Measurements from ENCODE around the gene MMEL1.
"Not testable (repeated sequence)": the region's sequence is repeated elsewhere in the genome, so short reads cannot be mapped to it uniquely, and the experiment has no call there.

Gene MMEL1

DNA sequence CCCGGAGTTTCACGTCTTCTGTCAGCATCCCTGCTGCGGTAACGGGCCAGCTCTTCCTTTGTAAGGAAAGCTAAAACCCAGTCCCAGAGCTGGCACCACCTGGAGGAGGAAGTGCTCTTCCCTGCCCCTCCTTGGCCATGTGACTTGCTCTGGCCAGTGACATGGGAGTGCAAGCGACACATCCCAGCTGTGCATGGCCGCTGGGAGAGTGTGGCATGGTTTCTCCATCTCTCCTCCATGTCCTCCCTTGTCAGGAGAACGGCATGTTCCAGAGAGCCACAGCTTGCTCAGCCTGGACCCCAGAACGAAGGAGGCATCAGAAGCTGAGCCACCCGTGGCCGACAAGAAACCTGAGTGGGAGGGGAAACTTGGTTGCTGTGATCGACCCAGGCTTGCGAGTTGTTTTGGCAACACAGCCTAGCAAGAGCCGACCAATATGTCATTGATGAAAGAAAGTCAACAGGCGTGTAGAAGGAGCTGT lies 48.9 kb downstream of the MMEL1 start:
- H3K4me3 ChIP-seq (replicated peaks; ENCODE audit: low read depth, low read length), result no peak overlapping the region
- no peak for DNase-seq (ENCODE audit: extremely low read depth, low read depth)
- TF ChIP-seq CTCF (IDR thresholded peaks at IDR 0.05; ENCODE audit: low read depth, low read length, missing control alignments), result no peak

GRCh38 chr1:2583331-2583791 lies 49.5 kb downstream of the MMEL1 start:
- no peak for DNase-seq (ENCODE audit: extremely low read depth, low read depth)
- no peak overlapping the region for H3K4me3 ChIP-seq (replicated peaks; ENCODE audit: low read depth, low read length)
- TF ChIP-seq CTCF (IDR thresholded peaks at IDR 0.05; ENCODE audit: low read depth, low read length, missing control alignments), result no peak

DNA sequence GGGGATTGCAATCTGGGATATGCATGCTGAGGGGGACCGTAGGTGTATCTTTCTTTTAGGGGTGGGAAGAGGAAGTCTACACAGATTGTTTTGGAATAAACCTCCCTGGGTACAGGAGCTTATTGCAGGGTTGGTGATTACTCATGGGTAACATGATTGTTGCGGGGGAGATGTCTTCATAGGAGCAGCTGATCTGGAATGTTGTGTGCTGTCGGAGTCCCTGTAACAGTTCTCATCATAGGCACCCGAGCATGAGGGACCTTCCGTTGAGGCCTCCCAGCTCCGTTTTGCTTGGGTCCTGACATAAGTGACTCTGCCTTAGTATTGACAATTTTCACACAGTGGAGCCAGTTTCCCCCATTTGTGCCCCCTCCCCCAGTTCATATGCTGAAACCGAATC lies 50.4 kb downstream of the MMEL1 start:
- no peak overlapping the region for H3K4me3 ChIP-seq (replicated peaks; ENCODE audit: low read depth, low read length)
- DNase-seq (ENCODE audit: extremely low read depth, low read depth), result no peak
- TF ChIP-seq CTCF (IDR thresholded peaks at IDR 0.05; ENCODE audit: low read depth, low read length, missing control alignments), result no peak

DNA sequence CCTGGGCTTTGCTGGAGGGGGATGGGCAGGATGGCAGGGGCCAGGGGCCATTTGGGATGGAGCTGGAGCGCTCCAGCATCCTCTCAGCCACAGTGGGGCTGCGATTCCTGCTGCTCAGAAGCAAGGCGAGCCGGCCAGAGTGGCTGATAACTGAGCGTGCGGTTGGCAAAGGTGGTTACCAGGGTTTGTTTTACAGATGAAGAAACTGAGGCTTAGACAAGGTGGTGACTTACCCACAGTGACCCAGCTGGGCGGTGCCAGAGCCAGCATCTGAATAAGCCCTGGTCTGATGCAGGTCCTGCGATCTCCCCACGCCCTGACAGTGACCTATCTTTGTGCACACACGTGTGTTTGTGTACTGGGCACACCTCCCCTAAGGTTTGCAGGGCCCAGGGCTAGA lies 52.1 kb downstream of the MMEL1 start:
- no peak for TF ChIP-seq CTCF (IDR thresholded peaks at IDR 0.05; ENCODE audit: low read depth, low read length, missing control alignments)
- DNase-seq (ENCODE audit: extremely low read depth, low read depth), result no peak
- H3K4me3 ChIP-seq (replicated peaks; ENCODE audit: low read depth, low read length), result no peak overlapping the region

- DNase-seq (ENCODE audit: extremely low read depth, low read depth), result no peak
- no peak overlapping the region for H3K4me3 ChIP-seq (replicated peaks; ENCODE audit: low read depth, low read length)
- no peak for TF ChIP-seq CTCF (IDR thresholded peaks at IDR 0.05; ENCODE audit: low read depth, low read length, missing control alignments)
Observed at GRCh38 chr1:2578758-2579118, 54.1 kb downstream of the MMEL1 start.

DNA sequence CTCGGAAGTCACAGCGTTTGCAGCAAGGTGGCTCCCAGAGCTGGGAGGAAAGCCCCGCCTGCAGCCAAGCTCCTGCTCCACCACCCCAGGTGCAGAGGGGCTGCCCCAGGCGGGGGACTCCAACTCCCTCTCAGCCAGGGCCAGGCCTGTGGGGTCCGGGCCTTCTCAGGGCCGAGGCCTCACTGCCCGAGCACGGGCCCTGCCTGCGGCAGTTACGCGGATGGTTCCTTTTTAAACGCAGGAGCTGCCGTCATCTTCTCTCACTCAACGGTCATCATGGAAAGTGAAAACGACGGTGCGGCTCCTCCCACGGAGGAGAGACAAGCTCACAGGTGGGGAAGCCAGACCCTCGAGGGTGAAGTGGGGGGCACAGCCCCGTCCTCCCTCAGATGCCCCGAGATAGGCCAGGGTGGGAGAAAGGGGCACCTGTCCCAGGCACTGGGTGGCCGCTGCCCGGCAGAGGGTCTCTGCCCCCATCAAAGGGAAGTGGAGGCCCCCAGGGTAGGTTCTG lies 55.2 kb downstream of the MMEL1 start:
- not testable (repeated sequence) for H3K4me3 ChIP-seq (replicated peaks; ENCODE audit: low read depth, low read length); DNase-seq (ENCODE audit: extremely low read depth, low read depth)

DNA sequence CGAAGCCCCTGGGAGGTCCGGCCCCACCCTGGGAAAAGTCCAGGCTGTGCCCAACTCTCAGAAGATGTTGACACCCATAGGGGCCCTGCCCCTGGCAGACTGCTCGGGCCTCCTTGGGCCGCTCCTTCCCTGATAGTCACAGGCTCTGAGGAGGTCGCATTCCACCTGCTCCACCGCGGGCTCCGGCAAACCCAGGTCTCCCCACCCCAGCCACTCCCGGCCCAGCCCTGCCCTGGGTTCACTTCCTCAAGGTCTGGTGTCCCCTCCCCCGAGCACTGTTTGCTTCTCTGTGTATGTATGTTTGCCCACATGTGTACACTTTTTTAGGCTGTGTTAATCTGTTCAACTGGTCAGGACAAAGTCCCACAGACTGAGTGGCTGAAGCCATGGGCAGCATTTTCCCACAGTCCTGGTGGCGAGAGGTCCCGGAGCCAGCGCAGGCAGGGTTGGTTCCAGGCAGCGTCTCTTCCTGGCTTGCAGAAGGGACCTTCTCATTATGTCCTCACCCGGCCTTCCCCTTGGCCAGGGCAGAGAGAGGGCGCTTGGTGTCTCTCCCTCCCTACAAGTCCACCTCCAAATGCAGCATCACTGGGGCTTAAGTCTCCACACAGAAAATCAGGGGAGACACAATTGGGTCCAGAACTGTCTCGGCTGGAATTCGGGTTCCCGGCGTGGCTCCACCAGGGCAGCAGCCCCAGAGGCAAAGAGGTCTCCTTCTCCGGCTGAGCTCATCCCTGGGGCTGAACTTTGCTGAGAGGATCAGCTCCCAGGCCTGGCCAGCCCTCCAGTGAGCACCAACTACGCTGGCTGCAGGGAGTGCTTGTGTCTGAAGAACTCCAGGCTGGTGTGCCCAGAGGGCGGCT lies 56.8 kb downstream of the MMEL1 start:
- H3K4me3 ChIP-seq (replicated peaks; ENCODE audit: low read depth, low read length), result no peak overlapping the region
- no peak for DNase-seq (ENCODE audit: extremely low read depth, low read depth)
- no peak for TF ChIP-seq CTCF (IDR thresholded peaks at IDR 0.05; ENCODE audit: low read depth, low read length, missing control alignments)
